H1 (cell line): ENCODE results near the gene CDCA3. TPM values are rescaled to one million over a fixed set of nuclear protein-coding genes. Genes with fewer than 3 reads are reported as not detected.

Experiments used
- CTCF ChIA-PET: fragments of 300-600 bp; sonication (Branson Sonifier 250); formaldehyde crosslinking; loops from one replicate; lab custom pipeline; 2021; ENCODE audit not compliant: partially characterized antibody; lab: Charles Lee
- POLR2A ChIA-PET: fragments of 300-600 bp; sonication (Branson Sonifier 250); formaldehyde crosslinking; loops from one replicate; lab custom pipeline; 2021; ENCODE audit warnings: inconsistent platforms; ENCODE audit not compliant: partially characterized antibody; lab: Charles Lee
- DNase-seq, 2 experiments: peaks; one replicate each; pipeline versions ENCODE4 v3.0.0 to v3.0.0-alpha.2; 2010 to 2022; ENCODE audit warnings: low spot score in 2 of 2, low read depth in 1 of 2, mixed read lengths in 1 of 2
- FAIRE-seq: peaks from 2 replicates; lab custom pipeline; 2011; peaks lifted over from hg19 to GRCh38; lab: Jason Lieb, UNC
- H2AFZ ChIP-seq: 2 replicates; pipeline ENCODE4 v1.8.1; 2012; ENCODE audit warnings: low read length, inconsistent platforms
- H2AK5ac ChIP-seq: 2 replicates; pipeline ENCODE4 v1.6.1; 2013; ENCODE audit warnings: low read depth, low read length
- H2BK120ac ChIP-seq: replicated peaks from 2 replicates; pipeline ENCODE3; 2013; ENCODE audit warnings: low read depth, low read length, inconsistent platforms
- H2BK12ac ChIP-seq: 2 replicates; pipeline ENCODE4 v1.6.1; 2013; ENCODE audit warnings: low read depth, low read length
- H2BK15ac ChIP-seq: 2 replicates; pipeline ENCODE4 v1.6.1; 2013; ENCODE audit warnings: low read length
- H2BK20ac ChIP-seq: 2 replicates; pipeline ENCODE4 v1.6.1; 2013; ENCODE audit warnings: low read length
- H2BK5ac ChIP-seq: 2 replicates; pipeline ENCODE4 v1.6.1; 2013; ENCODE audit warnings: low read depth, low read length
- H3K14ac ChIP-seq: 2 replicates; pipeline ENCODE4 v1.6.1; 2013; ENCODE audit warnings: inconsistent platforms; ENCODE audit not compliant: insufficient read length
- H3K18ac ChIP-seq: 2 replicates; pipeline ENCODE4 v1.6.1; 2013; ENCODE audit warnings: low read length; ENCODE audit errors: extremely low read depth
- H3K23ac ChIP-seq: 2 replicates; pipeline ENCODE4 v1.6.1; 2013; ENCODE audit warnings: inconsistent platforms; ENCODE audit not compliant: insufficient read length
- H3K23me2 ChIP-seq: 2 replicates; pipeline ENCODE4 v1.6.1; 2013; ENCODE audit warnings: low read depth, low read length
- H3K27ac ChIP-seq: 2 replicates; pipeline ENCODE4 v1.6.1; 2011; ENCODE audit warnings: low read depth, low read length, inconsistent platforms
- H3K27me3 ChIP-seq, 4 experiments: replicated peaks in 1 of 4; 1 replicate in 1 of 4; 2 replicates in 3 of 4; pipeline versions ENCODE4 v1.6.1 to v1.8.1; 2011 to 2013; ENCODE audit warnings: low read length in 3 of 4, mild to moderate bottlenecking in 3 of 4, inconsistent platforms in 2 of 4, mixed read lengths in 2 of 4, moderate library complexity in 1 of 4; ENCODE audit not compliant: control insufficient read depth in 3 of 4, insufficient read depth in 3 of 4; ENCODE audit errors: extremely low read depth in 1 of 4
- H3K36me3 ChIP-seq, 4 experiments: 2 replicates each; pipeline versions ENCODE4 v1.6.1 to v1.8.1; 2011 to 2013; ENCODE audit warnings: mild to moderate bottlenecking in 4 of 4, low read length in 3 of 4, moderate library complexity in 2 of 4, control low read depth in 1 of 4, inconsistent platforms in 1 of 4; ENCODE audit not compliant: insufficient read depth in 4 of 4, control insufficient read depth in 2 of 4
- H3K4ac ChIP-seq: replicated peaks from 2 replicates; pipeline ENCODE3; 2013; ENCODE audit warnings: low read length, low read depth, mixed read lengths, inconsistent platforms; ENCODE audit not compliant: insufficient read length
- H3K4me1 ChIP-seq, 4 experiments: replicated peaks in 1 of 4; 1 replicate in 1 of 4; 2 replicates in 3 of 4; pipeline versions ENCODE4 v1.6.1 to v1.8.1; 2011 to 2013; ENCODE audit warnings: low read length in 3 of 4, inconsistent platforms in 2 of 4, mixed read lengths in 1 of 4; ENCODE audit not compliant: insufficient read depth in 4 of 4, control insufficient read depth in 3 of 4
- H3K4me2 ChIP-seq, 2 experiments: 2 replicates each; pipeline versions ENCODE4 v1.6.1 to v1.8.1; 2011 to 2013; ENCODE audit warnings: low read depth in 2 of 2, low read length in 2 of 2, control low read depth in 1 of 2, inconsistent platforms in 1 of 2, mild to moderate bottlenecking in 1 of 2; ENCODE audit not compliant: insufficient read depth in 1 of 2
- H3K4me3 ChIP-seq, 4 experiments: fragments of 200-600, 300-600 bp in 1 of 4; sonication (generic), shearing (Covaris generic), sonication (Bioruptor Twin) in 1 of 4; 2 replicates each; pipeline versions ENCODE4 v1.5.1 to v1.8.1; 2011 to 2016; ENCODE audit warnings: low read length in 4 of 4, low read depth in 3 of 4, control low read depth in 2 of 4, inconsistent platforms in 2 of 4, mild to moderate bottlenecking in 2 of 4, mixed read lengths in 1 of 4, moderate library complexity in 1 of 4; ENCODE audit not compliant: insufficient read depth in 2 of 4; ENCODE audit errors: extremely low read depth in 1 of 4
- H3K56ac ChIP-seq: replicated peaks from 2 replicates; pipeline ENCODE3; 2013; ENCODE audit warnings: low read depth, mild to moderate bottlenecking, mixed read lengths, low read length, inconsistent platforms; ENCODE audit not compliant: insufficient read length
- H3K79me1 ChIP-seq: 2 replicates; pipeline ENCODE4 v1.6.1; 2013; ENCODE audit warnings: low read depth, low read length, control low read depth
- H3K79me2 ChIP-seq, 2 experiments: 2 replicates each; pipeline versions ENCODE4 v1.6.1 to v1.8.1; 2012 to 2013; ENCODE audit warnings: low read length in 2 of 2, mild to moderate bottlenecking in 2 of 2, inconsistent platforms in 1 of 2; ENCODE audit not compliant: insufficient read depth in 2 of 2, control insufficient read depth in 1 of 2
- H3K9ac ChIP-seq, 4 experiments: replicated peaks in 1 of 4; 1 replicate in 1 of 4; 2 replicates in 3 of 4; pipeline versions ENCODE4 v1.6.1 to v1.8.1; 2011 to 2013; ENCODE audit warnings: low read depth in 3 of 4, low read length in 3 of 4, control low read depth in 2 of 4, mild to moderate bottlenecking in 2 of 4, moderate library complexity in 2 of 4, inconsistent platforms in 1 of 4; ENCODE audit errors: extremely low read depth in 1 of 4
- H3K9me3 ChIP-seq, 2 experiments: 2 replicates each; pipeline versions ENCODE4 v1.6.1 to v1.8.1; 2012 to 2013; ENCODE audit warnings: mild to moderate bottlenecking in 2 of 2, moderate library complexity in 2 of 2, control low read depth in 1 of 2, inconsistent platforms in 1 of 2, low read depth in 1 of 2, low read length in 1 of 2, mixed read lengths in 1 of 2; ENCODE audit not compliant: insufficient read depth in 2 of 2
- H4K20me1 ChIP-seq, 2 experiments: replicated peaks in 1 of 2; 2 replicates each; pipeline versions ENCODE3 to v1.8.1; 2011 to 2013; ENCODE audit warnings: inconsistent platforms in 2 of 2, low read length in 2 of 2, mild to moderate bottlenecking in 1 of 2; ENCODE audit not compliant: insufficient read depth in 2 of 2, control insufficient read depth in 1 of 2
- H4K5ac ChIP-seq: 2 replicates; pipeline ENCODE4 v1.6.1; 2013; ENCODE audit warnings: low read length, low read depth, mixed read lengths, inconsistent platforms; ENCODE audit not compliant: insufficient read length
- H4K8ac ChIP-seq: 2 replicates; pipeline ENCODE4 v1.8.0; 2013; ENCODE audit warnings: mild to moderate bottlenecking, moderate library complexity, low read length, inconsistent platforms; ENCODE audit not compliant: insufficient read depth; ENCODE audit errors: extremely low read depth
- H4K91ac ChIP-seq: replicated peaks from 2 replicates; pipeline ENCODE3; 2013; ENCODE audit warnings: low read length, mixed read lengths, inconsistent platforms; ENCODE audit not compliant: insufficient read length
- WGBS, 2 experiments: shearing (Covaris generic) in 1 of 2; methylation state at CpG; one replicate each; pipeline versions ENCODE4 v1.1.6 to v1.1.7; 2013 to 2015; ENCODE audit warnings: low lambda C conversion rate in 2 of 2, mixed read lengths in 2 of 2, inconsistent platforms in 1 of 2, low coverage in 1 of 2, missing lambda C conversion rate in 1 of 2; ENCODE audit not compliant: insufficient replicate concordance in 2 of 2, insufficient coverage in 1 of 2, insufficient read length in 1 of 2; ENCODE audit errors: extremely low coverage in 1 of 2, missing lambda C conversion rate in 1 of 2; 5-methylcytosine and 5-hydroxymethylcytosine counted together
- polyA plus RNA-seq, 7 experiments: library from polyadenylated mRNA; depleted of rRNA in 3 of 7; stranded (reverse) in 5 of 7; unstranded in 2 of 7; fragments of >200 nt in 5 of 7; fragments of 200-250 nt in 2 of 7; gene quantifications; 1 replicate in 5 of 7; 2 replicates in 1 of 7; 4 replicates in 1 of 7; pipeline versions ENCODE4 v1.2.1 to v1.2.3, GENCODE V29; 2011 to 2013; ENCODE audit warnings: missing spikeins in 2 of 7, mixed read lengths in 2 of 7
- total RNA-seq: library from RNA; stranded (reverse); fragmentation: NEBNext Ultra II Directional; extraction: Animal tissue kit (Norgen Biotek cat#: 25700); gene quantifications from 2 replicates; pipeline ENCODE4 v1.2.1, GENCODE V29; 2021

CDCA3 gene
- total and polyA plus RNA-seq, 2 of the 8 experiments (the other 6 are each of a cell fraction or from before 2014, with no cell fraction given): 47.7 to 71.2 TPM

DNA sequence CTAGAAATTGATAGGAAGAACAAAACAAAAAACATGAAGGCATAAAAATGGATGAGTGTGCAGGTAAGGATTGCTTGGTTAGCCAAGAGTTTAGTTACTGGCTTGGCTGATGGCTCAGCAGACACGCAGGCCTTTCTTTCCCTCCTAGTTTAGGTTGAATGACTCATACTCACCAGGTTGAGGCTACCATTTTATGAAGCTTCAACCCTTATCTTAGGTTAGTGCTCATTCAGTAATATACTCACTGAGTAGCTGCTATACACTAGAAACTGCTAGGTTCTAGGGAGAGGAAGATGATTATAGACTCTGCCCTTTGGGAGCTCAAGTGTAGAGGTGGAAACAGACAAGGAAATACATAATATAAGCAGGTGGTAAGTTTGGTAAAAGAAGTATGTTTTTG lies 16.8 kb downstream of the CDCA3 start:
- 88% methylated on average over 1 of the region's 1 CpG; no CpG with 5 or more reads in 1 of the 2 experiments for WGBS, 2 experiments
- Histone ChIP-seq H3K18ac (no peak overlapping the region), H2AFZ (no peak overlapping the region), H3K4me2 (no peak overlapping the region), H3K27me3 (no peaks in the 10 kb centered on the region), H3K14ac (no peak overlapping the region), H2BK15ac (no peak overlapping the region), H3K36me3 (peaks cover 24 to 66% (median 52%) of the 10 kb centered on the region in 4 experiments), H3K4ac (no peak overlapping the region), H2BK20ac (no peak overlapping the region), H3K9me3 (no peaks in the 10 kb centered on the region), H2AK5ac (no peak overlapping the region), H3K79me2 (peaks cover 0 to 3% of the 10 kb centered on the region in 2 experiments; a peak in 1 of 4 replicates), H2BK12ac (no peak overlapping the region), H3K27ac (no peak overlapping the region), H3K23me2 (peaks cover 2% of the 10 kb centered on the region; the same call in 1 of the 2 replicates), H2BK120ac (no peak overlapping the region), H3K79me1 (peaks cover 4% of the 10 kb centered on the region), H3K4me1 (peaks cover 0 to 8% (median 4%) of the 10 kb centered on the region in 4 experiments; a peak in 5 of 7 replicates), H3K23ac (no peak overlapping the region), H4K91ac (no peak overlapping the region), H4K20me1 (peaks cover 7 to 9% of the 10 kb centered on the region in 2 experiments), H4K8ac (no peak overlapping the region), H3K9ac (no peak overlapping the region), H3K56ac (no peak overlapping the region), H3K4me3 (no peak overlapping the region), H2BK5ac (no peak overlapping the region), H4K5ac (no peak overlapping the region)
- POLR2A ChIA-PET: interaction anchor here (0.6 to 27.1 kb wide), 16 partner anchors 3 to 299 kb away, joined by 3 to 588 read pairs (median 4); partner anchors contain the start of genes C12orf57, CDCA3, GAPDH and GNB3
- no peak for FAIRE-seq
- no peak for DNase-seq
- CTCF ChIA-PET: interaction anchor here (0.6 to 23.7 kb wide), 22 partner anchors 9 to 339 kb away, joined by 3 to 532 read pairs (median 6); partner anchors contain the start of genes CD4, CDCA3, COPS7A and GNB3
